NB4 (cell line): ENCODE results near the gene COBL.

Experiments used
- CTCF ChIP-seq: IDR thresholded peaks from one replicate; pipeline ENCODE4 v1.5.1; 2012; ENCODE audit warnings: low read depth, low read length
- TF ChIP-seq, protein P1 (sequence below): IDR thresholded peaks from 2 replicates; pipeline ENCODE4 v1.6.1; 2011; ENCODE audit warnings: low read depth, low read length

GRCh38 chr7:51292596-51292995, 24.0 kb downstream of the COBL start:
- no peak for TF ChIP-seq CTCF
- TF ChIP-seq, protein P1, sequence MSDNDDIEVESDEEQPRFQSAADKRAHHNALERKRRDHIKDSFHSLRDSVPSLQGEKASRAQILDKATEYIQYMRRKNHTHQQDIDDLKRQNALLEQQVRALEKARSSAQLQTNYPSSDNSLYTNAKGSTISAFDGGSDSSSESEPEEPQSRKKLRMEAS = no peak
